Uterus (tissue), 2 donors: Measurements from ENCODE around the gene DKKL1.

Source experiments
- POLR2A ChIP-seq, 2 donors: fragments of 450-650 bp; IDR thresholded peaks; one replicate each; pipeline ENCODE4 v1.6.1; 2016; ENCODE audit warnings: antibody characterized with exemption in 2 of 2, mild to moderate bottlenecking in 1 of 2, moderate library complexity in 1 of 2
- TF ChIP-seq, protein P1 (sequence below), 4 experiments: fragments of 200-600 bp in 2 of 4; fragments of 450-650 bp in 2 of 4; sonication (generic) in 2 of 4; IDR thresholded peaks; one replicate each; pipeline ENCODE4 v1.5.1; 2016 to 2019; ENCODE audit warnings: antibody characterized with exemption in 4 of 4, mild to moderate bottlenecking in 2 of 4, moderate library complexity in 1 of 4

DNA sequence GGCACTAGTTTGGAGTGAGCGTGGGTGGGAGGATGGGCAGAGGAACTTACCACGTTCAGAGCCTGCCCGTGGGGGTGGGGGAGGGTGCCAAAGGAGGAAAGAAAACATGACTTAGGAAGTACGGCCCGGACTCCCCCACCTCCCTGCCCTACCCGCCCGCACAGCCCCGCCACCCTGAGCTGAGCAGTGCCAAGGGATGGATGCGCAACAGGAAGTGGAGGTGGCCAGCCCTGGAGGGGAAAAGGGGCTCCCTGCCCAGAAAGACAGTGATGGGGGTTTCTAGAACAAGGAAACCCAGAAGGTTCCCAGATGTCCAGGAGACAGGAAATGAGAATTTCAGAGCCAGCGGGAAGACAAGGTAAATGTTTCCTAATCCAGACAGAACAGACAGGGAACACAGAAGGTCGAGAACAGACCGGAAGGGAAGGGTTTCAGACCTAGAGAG lies 7.7 kb upstream of the DKKL1 start:
- TF ChIP-seq, protein P1, sequence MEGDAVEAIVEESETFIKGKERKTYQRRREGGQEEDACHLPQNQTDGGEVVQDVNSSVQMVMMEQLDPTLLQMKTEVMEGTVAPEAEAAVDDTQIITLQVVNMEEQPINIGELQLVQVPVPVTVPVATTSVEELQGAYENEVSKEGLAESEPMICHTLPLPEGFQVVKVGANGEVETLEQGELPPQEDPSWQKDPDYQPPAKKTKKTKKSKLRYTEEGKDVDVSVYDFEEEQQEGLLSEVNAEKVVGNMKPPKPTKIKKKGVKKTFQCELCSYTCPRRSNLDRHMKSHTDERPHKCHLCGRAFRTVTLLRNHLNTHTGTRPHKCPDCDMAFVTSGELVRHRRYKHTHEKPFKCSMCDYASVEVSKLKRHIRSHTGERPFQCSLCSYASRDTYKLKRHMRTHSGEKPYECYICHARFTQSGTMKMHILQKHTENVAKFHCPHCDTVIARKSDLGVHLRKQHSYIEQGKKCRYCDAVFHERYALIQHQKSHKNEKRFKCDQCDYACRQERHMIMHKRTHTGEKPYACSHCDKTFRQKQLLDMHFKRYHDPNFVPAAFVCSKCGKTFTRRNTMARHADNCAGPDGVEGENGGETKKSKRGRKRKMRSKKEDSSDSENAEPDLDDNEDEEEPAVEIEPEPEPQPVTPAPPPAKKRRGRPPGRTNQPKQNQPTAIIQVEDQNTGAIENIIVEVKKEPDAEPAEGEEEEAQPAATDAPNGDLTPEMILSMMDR (IDR thresholded peaks at IDR 0.05), result no peak
- no peak for TF ChIP-seq POLR2A (IDR thresholded peaks at IDR 0.05)
